HG02938 (cell line): ENCODE data around the gene DNAI1.

Experiments
- ATAC-seq: cut with Tn5 transposase; IDR thresholded peaks from one replicate; pipeline ENCODE4 v1.9.1; 2021; ENCODE audit warnings: mild to moderate bottlenecking, moderate library complexity; ENCODE audit not compliant: unreplicated experiment

DNAI1 gene

GRCh38 chr9:34510497-34511468 lies 52.2 kb downstream of the DNAI1 start:
- no peak for ATAC-seq

- ATAC-seq, result no peak
These were observed 53.8 kb downstream of the DNAI1 start for GRCh38 chr9:34512131-34513078.

GRCh38 chr9:34513567-34514214 lies 55.1 kb downstream of the DNAI1 start:
- no peak for ATAC-seq

- no peak for ATAC-seq
These were observed 55.8 kb downstream of the DNAI1 start for GRCh38 chr9:34514401-34514800.

- no peak for ATAC-seq
These were observed 56.2 kb downstream of the DNAI1 start for GRCh38 chr9:34514816-34515215.

- ATAC-seq, result no peak
These were observed 57.4 kb downstream of the DNAI1 start for GRCh38 chr9:34515959-34516358.

- ATAC-seq, result no peak
These were observed 58.6 kb downstream of the DNAI1 start for GRCh38 chr9:34517185-34517584.

- no peak for ATAC-seq
These were observed 59.6 kb downstream of the DNAI1 start for GRCh38 chr9:34518110-34518616.

GRCh38 chr9:34518896-34519295 lies 60.3 kb downstream of the DNAI1 start:
- ATAC-seq, result no peak

- ATAC-seq, result no peak
These were observed 60.9 kb downstream of the DNAI1 start for GRCh38 chr9:34519321-34520020.

GRCh38 chr9:34520096-34520495 lies 61.5 kb downstream of the DNAI1 start:
- no peak for ATAC-seq

GRCh38 chr9:34520505-34521385 lies 62.1 kb downstream of the DNAI1 start:
- no peak for ATAC-seq

- no peak for ATAC-seq
These were observed 62.9 kb downstream of the DNAI1 start for GRCh38 chr9:34521406-34522045.

GRCh38 chr9:34522091-34522887 lies 63.7 kb downstream of the DNAI1 start:
- ATAC-seq, result peak; percentile 6

- peak; percentile 62 for ATAC-seq
These were observed 64.6 kb downstream of the DNAI1 start, which contains the start of gene ENHO for GRCh38 chr9:34522971-34523797. Gene ENHO, minus strand, starts transcription at chr9:34522990. Its CDS starts 1,295 bp downstream, at chr9:34521695.

- no peak for ATAC-seq
These were observed 65.7 kb downstream of the DNAI1 start for GRCh38 chr9:34524349-34524748.

- no peak for ATAC-seq
These were observed 67.4 kb downstream of the DNAI1 start for GRCh38 chr9:34526026-34526425.
